Mucosa of descending colon (tissue), 3 donors: ENCODE measurements around the gene ADCYAP1R1. TPM values are rescaled to one million over a fixed set of nuclear protein-coding genes. Genes with fewer than 3 reads are reported as not detected.

Source experiments
- ATAC-seq: fragments of 200-7000 bp; cut with Tn5 transposase; one replicate; pipeline ENCODE4 v1.9.1; 2020; ENCODE audit warnings: mild to moderate bottlenecking, moderate library complexity
- DNase-seq, 3 donors: peaks; one replicate each; pipeline ENCODE4 v3.0.0-alpha.2; 2020
- H3K36me3 ChIP-seq: fragments of 200-600 bp; one replicate; pipeline ENCODE4 v1.8.0; 2021; ENCODE audit warnings: low read depth, mild to moderate bottlenecking
- H3K4me1 ChIP-seq: fragments of 200-600 bp; one replicate; pipeline ENCODE4 v1.8.0; 2021; ENCODE audit warnings: low read depth, mild to moderate bottlenecking
- H3K4me3 ChIP-seq: fragments of 200-600 bp; one replicate; pipeline ENCODE4 v1.8.0; 2021; ENCODE audit warnings: mild to moderate bottlenecking
- H3K9me3 ChIP-seq: fragments of 200-600 bp; one replicate; pipeline ENCODE4 v1.8.0; 2021; ENCODE audit warnings: mild to moderate bottlenecking
- intact Hi-C, 2 donors: fragments of 100-400 bp; cut with DNase I in 1 of 2; cut with micrococcal nuclease in 1 of 2; formaldehyde crosslinking; loops; one replicate each; pipeline versions ENCODE4 v1.11.0 to v1.11.1; 2022; cut with DNase I, micrococcal nuclease
- total RNA-seq, 3 donors: library from RNA; stranded (reverse); fragmentation: NEBNext Ultra II Directional in 2 of 3; extraction: Animal tissue kit (Norgen Biotek cat#: 25700) in 2 of 3; gene quantifications; one replicate each; pipeline versions ENCODE4 v1.2.1 to v1.2.4, GENCODE V29; 2021 to 2023
- TF ChIP-seq, protein P1 (sequence below): fragments of 200-600 bp; IDR thresholded peaks from one replicate; pipeline ENCODE4 v1.8.0; 2022; ENCODE audit warnings: antibody characterized with exemption, mild to moderate bottlenecking
- donor health status: DM: no; HTN: no; CAD: no; lungs with moderate emphysema.
- donor health status: DM: no; HTN: no; CAD: no.
- donor health status: DM: no; HTN: yes; CAD: no.

The ADCYAP1R1 gene
- total RNA-seq, 3 donors from 2014 or later = 0.26 to 15.0 (median 2.2) TPM

- intact Hi-C loops = no loop called here
- Histone ChIP-seq H3K4me3 (no peak overlapping the region), H3K36me3 (no peaks in the 10 kb centered on the region), H3K4me1 (peaks cover 5% of the 10 kb centered on the region), H3K9me3 (no peaks in the 10 kb centered on the region)
- DNase-seq (peak in 1 of 3 donors; percentile 4), ATAC-seq (no peak)
- TF ChIP-seq, protein P1, sequence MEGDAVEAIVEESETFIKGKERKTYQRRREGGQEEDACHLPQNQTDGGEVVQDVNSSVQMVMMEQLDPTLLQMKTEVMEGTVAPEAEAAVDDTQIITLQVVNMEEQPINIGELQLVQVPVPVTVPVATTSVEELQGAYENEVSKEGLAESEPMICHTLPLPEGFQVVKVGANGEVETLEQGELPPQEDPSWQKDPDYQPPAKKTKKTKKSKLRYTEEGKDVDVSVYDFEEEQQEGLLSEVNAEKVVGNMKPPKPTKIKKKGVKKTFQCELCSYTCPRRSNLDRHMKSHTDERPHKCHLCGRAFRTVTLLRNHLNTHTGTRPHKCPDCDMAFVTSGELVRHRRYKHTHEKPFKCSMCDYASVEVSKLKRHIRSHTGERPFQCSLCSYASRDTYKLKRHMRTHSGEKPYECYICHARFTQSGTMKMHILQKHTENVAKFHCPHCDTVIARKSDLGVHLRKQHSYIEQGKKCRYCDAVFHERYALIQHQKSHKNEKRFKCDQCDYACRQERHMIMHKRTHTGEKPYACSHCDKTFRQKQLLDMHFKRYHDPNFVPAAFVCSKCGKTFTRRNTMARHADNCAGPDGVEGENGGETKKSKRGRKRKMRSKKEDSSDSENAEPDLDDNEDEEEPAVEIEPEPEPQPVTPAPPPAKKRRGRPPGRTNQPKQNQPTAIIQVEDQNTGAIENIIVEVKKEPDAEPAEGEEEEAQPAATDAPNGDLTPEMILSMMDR = no peak
Measured at GRCh38 chr7:31056775-31057346, 4.8 kb downstream of the ADCYAP1R1 start.

DNA sequence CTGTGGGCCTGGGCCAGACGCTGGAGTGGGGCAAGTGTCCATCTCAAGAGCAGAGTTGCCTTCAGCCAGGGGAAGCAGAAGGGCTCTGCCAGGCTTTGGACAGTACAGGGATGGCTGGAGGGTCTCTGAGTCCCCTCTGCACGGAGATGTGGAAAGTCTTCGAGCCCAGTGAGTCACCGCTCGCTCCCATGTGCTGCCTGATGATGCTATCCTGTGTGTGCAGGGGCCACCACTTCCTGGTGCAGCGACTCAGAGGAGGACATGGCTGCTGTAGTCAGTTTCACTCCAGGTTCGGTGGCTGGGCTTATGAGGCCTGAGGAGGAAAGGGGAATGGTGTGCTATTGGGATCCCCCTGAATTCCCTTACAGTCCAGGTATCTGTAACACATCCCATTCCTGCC, 6.0 kb downstream of the ADCYAP1R1 start:
- H3K9me3 ChIP-seq = no peaks in the 10 kb centered on the region
- TF ChIP-seq, protein P1 = no peak
- DNase-seq (no peak), ATAC-seq (no peak)
- H3K4me3 ChIP-seq = no peak overlapping the region
- no peaks in the 10 kb centered on the region for H3K36me3 ChIP-seq
- H3K4me1 ChIP-seq = no peaks in the 10 kb centered on the region
- intact Hi-C loops = no loop called here

DNA sequence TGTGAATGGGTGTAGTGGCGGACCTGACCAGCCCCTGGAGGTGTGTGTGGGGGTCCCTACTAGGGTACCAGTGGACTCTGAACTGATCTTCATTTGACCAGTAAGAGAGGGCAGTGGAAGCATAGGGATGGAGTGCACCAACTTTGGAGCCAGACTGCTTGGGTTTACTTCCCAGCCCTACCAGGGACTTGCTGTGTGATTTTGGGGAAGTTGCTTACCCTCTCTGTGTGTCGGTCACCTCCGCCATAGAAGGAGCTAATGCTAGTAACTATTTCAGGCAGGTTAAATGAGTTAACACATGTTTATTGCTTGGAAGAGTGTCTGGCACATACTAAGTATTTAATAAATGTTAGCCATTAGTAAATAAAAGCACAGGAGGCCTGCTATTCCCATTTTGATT, 6.6 kb downstream of the ADCYAP1R1 start:
- intact Hi-C loops = no loop called here
- no peaks in the 10 kb centered on the region for H3K4me1 ChIP-seq
- DNase-seq = no peak
- H3K4me3 ChIP-seq = no peak overlapping the region
- no peaks in the 10 kb centered on the region for H3K9me3 ChIP-seq
- TF ChIP-seq, protein P1 = no peak
- no peak for ATAC-seq
- no peaks in the 10 kb centered on the region for H3K36me3 ChIP-seq

- H3K4me1 ChIP-seq = no peaks in the 10 kb centered on the region
- H3K36me3 ChIP-seq = no peaks in the 10 kb centered on the region
- DNase-seq (no peak), ATAC-seq (no peak)
- intact Hi-C loops = no loop called here
- no peaks in the 10 kb centered on the region for H3K9me3 ChIP-seq
- H3K4me3 ChIP-seq = no peak overlapping the region
- TF ChIP-seq, protein P1 = no peak
Measured at GRCh38 chr7:31059551-31059950, 7.4 kb downstream of the ADCYAP1R1 start.

DNA sequence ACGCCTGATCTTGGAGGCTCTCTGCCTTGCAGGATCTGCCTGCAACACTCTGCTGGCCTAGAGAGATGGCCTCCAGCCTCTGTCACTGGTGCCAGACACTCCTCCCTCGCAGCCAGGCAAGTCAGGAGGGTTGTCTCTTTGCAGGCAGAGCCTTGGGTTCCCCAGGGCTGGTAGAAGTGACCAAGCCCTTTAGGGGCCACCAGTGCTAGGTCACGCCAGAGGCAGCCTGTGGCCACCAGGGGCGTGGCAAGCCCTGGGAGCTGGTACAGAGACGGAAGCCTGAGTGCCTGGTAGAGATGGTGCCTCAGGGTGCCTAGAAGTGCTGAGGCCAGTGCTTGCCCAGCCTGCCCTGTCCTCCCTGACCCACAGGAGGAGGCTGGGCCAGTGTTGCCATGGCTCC, 9.1 kb downstream of the ADCYAP1R1 start:
- ATAC-seq = no peak
- Histone ChIP-seq H3K4me3 (no peak overlapping the region), H3K36me3 (no peaks in the 10 kb centered on the region), H3K4me1 (no peaks in the 10 kb centered on the region), H3K9me3 (no peaks in the 10 kb centered on the region)
- TF ChIP-seq, protein P1 = no peak
- intact Hi-C loops = no loop called here
- no peak for DNase-seq
